ENCODE results near the gene IGSF11. TPM values are rescaled to one million over a fixed set of nuclear protein-coding genes. Genes with fewer than 3 reads are reported as not detected.

Gene IGSF11
- total and polyA plus RNA-seq, 2 of the 4 experiments (the other 2 are of a cell fraction), result 0.18 TPM; not detected in 1

GRCh38 chr3:119069725-119070124, 35.1 kb upstream of the IGSF11 start:
- ATAC-seq (ENCODE audit: low read depth), result no peak
- BruUV-seq (replicated peaks), result no TSS peak
- H2AFZ ChIP-seq (replicated peaks; ENCODE audit: low read length, poor library complexity), result no peak overlapping the region
- no peak overlapping the region for H3K18ac ChIP-seq (ENCODE audit: low read depth, low read length)
- H4K91ac ChIP-seq (ENCODE audit: insufficient read depth, low read depth, low read length), result no peak overlapping the region
- H3K56ac ChIP-seq (ENCODE audit: extremely low read depth, insufficient read depth, low read length), result no peak overlapping the region
- WGBS, 2 experiments (ENCODE audit: extremely low coverage in 2 of 2, insufficient read length in 1 of 2), result no CpG with 5 or more reads among the region's 3 CpGs
- dilution Hi-C loops (cut with HindIII; ENCODE audit: low sequenced_read_pairs, unreplicated experiment), result no loop called here
- no peaks in the 10 kb centered on the region for H3K9me1 ChIP-seq (ENCODE audit: insufficient read depth, low read length)
- H3K36me3 ChIP-seq (ENCODE audit: control insufficient read depth, insufficient read depth, low read length), result no peaks in the 10 kb centered on the region
- no peak overlapping the region for H2BK120ac ChIP-seq (ENCODE audit: low read depth, low read length)
- no peak overlapping the region for H2BK20ac ChIP-seq (ENCODE audit: low read depth, low read length)
- in situ Hi-C loops (cut with MboI; ENCODE audit: low sequenced_read_pairs), result no loop called here
- no peak overlapping the region for H3K14ac ChIP-seq (replicated peaks; ENCODE audit: low read depth, low read length)
- no peak overlapping the region for H2AK5ac ChIP-seq (ENCODE audit: low read depth, low read length)
- CTCF ChIA-PET, result no interaction called here
- no peak overlapping the region for H3K9ac ChIP-seq (ENCODE audit: low read depth, low read length)
- no peak overlapping the region for H2AK9ac ChIP-seq (replicated peaks; ENCODE audit: low read depth, low read length, poor library complexity)
- no peak overlapping the region for H4K5ac ChIP-seq (ENCODE audit: low read depth, low read length)
- no peak for TF ChIP-seq FOS (IDR thresholded peaks at IDR 0.05; ENCODE audit: low read depth, low read length)
- TF ChIP-seq RFX5 (IDR thresholded peaks at IDR 0.05; ENCODE audit: low read depth, low read length), result no peak
- TF ChIP-seq, protein P1, sequence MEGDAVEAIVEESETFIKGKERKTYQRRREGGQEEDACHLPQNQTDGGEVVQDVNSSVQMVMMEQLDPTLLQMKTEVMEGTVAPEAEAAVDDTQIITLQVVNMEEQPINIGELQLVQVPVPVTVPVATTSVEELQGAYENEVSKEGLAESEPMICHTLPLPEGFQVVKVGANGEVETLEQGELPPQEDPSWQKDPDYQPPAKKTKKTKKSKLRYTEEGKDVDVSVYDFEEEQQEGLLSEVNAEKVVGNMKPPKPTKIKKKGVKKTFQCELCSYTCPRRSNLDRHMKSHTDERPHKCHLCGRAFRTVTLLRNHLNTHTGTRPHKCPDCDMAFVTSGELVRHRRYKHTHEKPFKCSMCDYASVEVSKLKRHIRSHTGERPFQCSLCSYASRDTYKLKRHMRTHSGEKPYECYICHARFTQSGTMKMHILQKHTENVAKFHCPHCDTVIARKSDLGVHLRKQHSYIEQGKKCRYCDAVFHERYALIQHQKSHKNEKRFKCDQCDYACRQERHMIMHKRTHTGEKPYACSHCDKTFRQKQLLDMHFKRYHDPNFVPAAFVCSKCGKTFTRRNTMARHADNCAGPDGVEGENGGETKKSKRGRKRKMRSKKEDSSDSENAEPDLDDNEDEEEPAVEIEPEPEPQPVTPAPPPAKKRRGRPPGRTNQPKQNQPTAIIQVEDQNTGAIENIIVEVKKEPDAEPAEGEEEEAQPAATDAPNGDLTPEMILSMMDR (conservative IDR thresholded peaks at IDR 0.05; ENCODE audit: low read depth, low read length), result no peak
- TF ChIP-seq CHD1 (IDR thresholded peaks at IDR 0.05; ENCODE audit: low read depth, low read length), result no peak
- no peak for TF ChIP-seq MAFK (IDR thresholded peaks at IDR 0.05; ENCODE audit: low read depth, low read length)
- no peak for TF ChIP-seq MAZ (IDR thresholded peaks at IDR 0.05; ENCODE audit: borderline replicate concordance, low read depth, low read length)
- TF ChIP-seq NFE2L2 (IDR thresholded peaks at IDR 0.05; ENCODE audit: low read depth, low read length), result no peak
- TF ChIP-seq ELK1 (IDR thresholded peaks at IDR 0.05; ENCODE audit: borderline replicate concordance, low read depth, low read length), result no peak
- no peak for TF ChIP-seq POLR2A (IDR thresholded peaks at IDR 0.05; ENCODE audit: low read depth, low read length)
- no peak for TF ChIP-seq RCOR1 (IDR thresholded peaks at IDR 0.05; ENCODE audit: insufficient replicate concordance, low read length)
- no peak for TF ChIP-seq SMC3 (IDR thresholded peaks at IDR 0.05; ENCODE audit: low read depth, low read length)
- TF ChIP-seq, protein P2, sequence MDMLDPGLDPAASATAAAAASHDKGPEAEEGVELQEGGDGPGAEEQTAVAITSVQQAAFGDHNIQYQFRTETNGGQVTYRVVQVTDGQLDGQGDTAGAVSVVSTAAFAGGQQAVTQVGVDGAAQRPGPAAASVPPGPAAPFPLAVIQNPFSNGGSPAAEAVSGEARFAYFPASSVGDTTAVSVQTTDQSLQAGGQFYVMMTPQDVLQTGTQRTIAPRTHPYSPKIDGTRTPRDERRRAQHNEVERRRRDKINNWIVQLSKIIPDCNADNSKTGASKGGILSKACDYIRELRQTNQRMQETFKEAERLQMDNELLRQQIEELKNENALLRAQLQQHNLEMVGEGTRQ (IDR thresholded peaks at IDR 0.05; ENCODE audit: low read depth, low read length), result no peak
- H3K4ac ChIP-seq (ENCODE audit: low read depth, low read length), result no peak overlapping the region
- intact Hi-C loops (cut with micrococcal nuclease), result no loop called here
- H4K20me1 ChIP-seq (ENCODE audit: insufficient read depth, low read length), result no peaks in the 10 kb centered on the region
- H4K8ac ChIP-seq (ENCODE audit: low read depth in 2 of 2, low read length in 2 of 2), result no peak overlapping the region
- H3K27me3 ChIP-seq (ENCODE audit: control insufficient read depth, insufficient read depth, low read length), result no peaks in the 10 kb centered on the region
- H3K27ac ChIP-seq (ENCODE audit: insufficient read depth, low read length), result no peak overlapping the region
- no peaks in the 10 kb centered on the region for H3K79me1 ChIP-seq (ENCODE audit: low read depth in 1 of 2, low read length in 2 of 2)
- H3K4me2 ChIP-seq (ENCODE audit: low read depth, low read length), result no peak overlapping the region
- no peak overlapping the region for H3K23ac ChIP-seq (ENCODE audit: low read depth, low read length)
- POLR2A ChIA-PET (ENCODE audit: unreplicated experiment), result no interaction called here
- H2BK15ac ChIP-seq (ENCODE audit: low read depth, low read length), result no peak overlapping the region
- H2BK5ac ChIP-seq (ENCODE audit: low read depth, low read length, poor library complexity, severe bottlenecking), result no peak overlapping the region
- no peak for DNase-seq
- H3K4me1 ChIP-seq (ENCODE audit: control insufficient read depth, insufficient read depth, low read length), result no peaks in the 10 kb centered on the region
- H3K9me3 ChIP-seq (ENCODE audit: control insufficient read depth, insufficient read depth, low read length), result no peaks in the 10 kb centered on the region; the same call in 1 of the 2 replicates
- H3K4me3 ChIP-seq (ENCODE audit: insufficient read depth, low read depth, low read length), result no peak overlapping the region
